ENCODE results near the gene AOPEP.

AOPEP gene

GRCh38 chr9:94851467-94851866, 125.0 kb downstream of the AOPEP start:
- DNase-seq = no peak

DNA sequence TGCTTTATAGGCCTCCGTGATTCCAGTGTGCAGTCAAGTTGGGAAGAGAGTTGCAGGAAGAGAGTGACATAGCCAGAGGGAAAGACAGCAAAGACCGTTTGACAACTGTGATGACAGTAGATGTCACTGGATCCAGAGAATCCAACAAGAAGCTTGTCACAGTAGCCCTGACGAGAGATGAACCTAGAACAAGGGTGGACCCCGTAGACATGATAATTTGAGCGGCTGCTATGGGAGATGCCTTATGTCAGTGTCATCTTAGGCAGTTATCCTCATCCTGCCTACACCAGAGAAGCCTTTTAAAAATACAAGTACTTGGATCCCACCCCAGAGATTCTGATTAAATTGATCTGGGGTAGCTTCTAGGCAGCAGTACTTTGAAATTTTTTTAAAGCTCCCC, 125.4 kb downstream of the AOPEP start:
- DNase-seq = no peak

DNA sequence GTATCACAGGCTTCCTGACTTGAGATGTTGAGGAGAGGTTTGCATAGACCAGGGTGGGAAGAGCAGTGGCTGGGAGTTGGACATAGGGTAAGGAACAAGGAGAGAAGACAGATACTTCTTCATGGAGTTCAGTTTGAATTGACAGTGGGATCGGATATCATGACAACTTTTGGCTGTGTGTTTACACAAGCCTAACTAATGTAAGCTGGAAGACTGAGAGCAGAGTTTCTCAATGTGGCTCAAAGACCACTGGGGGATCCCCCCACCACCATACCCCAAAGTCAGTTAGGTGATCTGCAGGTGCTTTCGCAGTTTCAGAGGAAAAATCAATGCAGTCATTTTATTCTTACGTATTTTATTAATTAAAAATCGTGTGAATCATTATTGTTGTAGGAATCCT, 125.9 kb downstream of the AOPEP start:
- DNase-seq = no peak

DNA sequence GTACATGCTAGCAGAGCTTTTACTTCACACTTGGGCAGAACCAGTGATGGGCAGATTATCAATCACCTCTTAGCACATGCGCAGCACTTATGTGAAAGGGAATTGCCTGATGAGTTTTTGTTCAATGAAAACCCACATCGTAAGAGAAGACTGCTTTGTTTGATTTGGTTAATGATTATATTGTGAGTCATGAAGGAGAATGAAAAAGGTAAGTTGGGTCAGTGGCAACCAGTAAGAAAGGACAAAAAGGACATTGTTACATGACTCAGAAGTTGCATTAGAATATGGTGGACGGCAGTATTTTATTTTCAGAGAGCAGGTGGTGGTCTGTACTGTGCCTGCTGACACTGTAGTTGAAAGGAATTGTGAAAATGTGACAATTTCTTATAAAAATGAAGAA, 127.4 kb downstream of the AOPEP start:
- DNase-seq = no peak

GRCh38 chr9:94855903-94856302, 129.4 kb downstream of the AOPEP start:
- DNase-seq = no peak

GRCh38 chr9:94857791-94858190, 131.3 kb downstream of the AOPEP start:
- DNase-seq = no peak

- DNase-seq = no peak
These were observed 132.7 kb downstream of the AOPEP start for GRCh38 chr9:94859226-94859625.

DNA sequence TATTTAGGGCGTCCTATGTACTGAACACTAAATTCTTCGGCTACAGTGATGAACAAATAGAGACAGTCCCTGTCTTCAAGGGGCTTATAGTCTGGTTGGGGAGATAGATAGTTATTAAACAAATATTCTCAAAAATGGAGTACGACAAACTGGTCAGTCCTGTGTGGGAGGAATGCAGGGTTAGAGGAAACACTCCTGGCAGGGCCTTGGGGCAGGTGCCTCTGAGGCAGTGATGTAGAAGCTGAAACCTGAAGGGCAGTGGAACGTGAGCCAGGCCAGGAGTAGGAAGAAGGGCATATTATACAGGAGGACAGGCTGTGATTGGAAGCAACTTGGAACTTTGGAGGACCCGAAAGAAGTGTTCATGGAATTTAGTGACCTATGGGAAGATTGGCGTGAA, 133.4 kb downstream of the AOPEP start:
- no peak for DNase-seq

DNA sequence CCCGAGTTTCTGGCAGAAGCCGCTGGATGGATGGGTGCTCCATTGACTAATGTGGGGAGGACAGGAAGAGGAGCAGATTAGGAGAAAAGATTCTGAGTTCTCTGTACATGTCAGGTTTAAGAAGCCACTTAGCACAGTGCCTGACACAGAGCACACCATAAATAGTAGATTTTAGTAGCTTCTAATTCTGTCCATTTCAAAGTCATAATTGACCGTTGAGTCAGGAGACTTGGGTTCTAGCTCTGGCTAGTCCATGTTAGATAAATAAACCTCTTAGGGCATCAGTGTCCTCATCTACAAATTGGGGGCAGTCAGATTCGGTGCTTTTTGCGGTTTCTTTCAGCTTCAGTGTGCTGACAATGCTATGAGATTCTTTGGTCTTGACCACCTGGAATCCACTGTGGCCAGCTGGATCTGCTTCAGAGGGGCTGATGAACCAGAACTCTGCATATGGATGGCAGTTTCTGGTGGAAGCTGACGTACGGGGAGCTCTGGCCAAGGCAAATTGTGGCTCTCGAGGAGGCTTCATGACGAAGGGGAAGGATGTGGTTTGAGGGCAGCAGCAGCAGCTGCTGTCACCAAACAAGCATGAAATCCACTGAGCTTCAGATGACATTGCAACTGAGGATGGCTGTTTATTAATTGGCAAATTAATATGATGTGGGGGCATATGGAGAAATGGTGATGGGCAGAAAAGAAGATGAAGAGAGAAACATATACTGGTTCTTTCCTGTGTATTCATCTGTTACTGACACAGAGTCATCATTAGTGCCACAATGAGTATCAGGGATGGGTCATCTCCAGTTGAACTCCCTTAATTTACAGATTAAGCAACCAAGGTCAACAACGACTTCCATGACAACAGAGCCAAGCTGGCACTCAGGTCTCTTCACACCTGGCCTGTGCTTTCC, 134.4 kb downstream of the AOPEP start:
- peak; percentile 72 for DNase-seq

DNA sequence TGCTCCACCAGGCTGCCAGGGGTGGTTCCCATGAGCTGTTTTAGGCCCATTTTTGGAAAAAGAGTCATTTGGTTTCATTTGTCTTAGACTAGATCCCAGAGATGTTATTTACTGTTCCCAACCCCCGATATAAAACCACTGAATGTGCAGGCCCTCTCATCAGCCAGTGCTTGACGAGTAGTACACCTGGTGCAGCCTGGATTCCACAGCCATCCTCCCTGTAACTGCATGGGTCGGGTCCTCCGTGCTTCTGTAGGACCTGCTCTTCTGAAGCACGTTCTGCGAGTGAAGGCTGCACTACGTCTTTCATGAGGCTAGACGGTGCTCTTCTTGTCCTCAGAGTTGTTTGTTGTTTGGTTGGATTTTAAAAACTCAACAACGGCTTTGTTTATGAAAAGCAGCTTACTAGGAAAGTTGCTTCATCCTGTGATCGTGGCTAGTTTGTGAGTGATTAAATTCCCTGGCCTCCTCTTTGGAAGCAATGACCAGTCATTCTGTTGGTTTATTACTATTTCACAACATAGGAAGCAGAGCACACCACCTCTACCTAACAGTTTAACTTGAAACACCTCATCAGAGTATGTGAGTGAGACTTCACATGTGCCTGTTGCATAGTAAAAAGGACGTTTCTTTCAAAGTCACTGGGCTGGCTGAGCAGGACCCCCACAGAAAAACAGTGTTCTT, 135.2 kb downstream of the AOPEP start:
- DNase-seq = no peak

DNA sequence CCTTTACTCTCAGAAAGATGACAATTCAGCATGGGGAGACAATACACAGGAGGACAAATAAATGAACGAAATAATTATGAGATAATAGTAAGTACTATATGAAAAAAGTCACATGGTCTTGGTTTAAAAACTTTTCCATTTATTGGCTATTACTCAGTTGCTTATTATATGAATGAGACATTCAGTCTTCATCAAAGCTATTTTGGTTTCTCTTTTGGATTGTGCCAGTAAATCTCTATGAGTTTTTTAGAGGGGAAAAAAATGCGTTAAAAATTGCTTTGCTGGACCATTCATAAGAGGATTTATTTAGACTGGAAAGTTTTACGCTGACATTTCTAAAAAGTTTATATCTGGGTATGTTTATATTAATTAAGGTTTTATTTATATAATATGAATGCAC, 137.7 kb downstream of the AOPEP start:
- no peak for DNase-seq

- no peak for DNase-seq
These were observed 138.5 kb downstream of the AOPEP start for GRCh38 chr9:94864862-94865509.

GRCh38 chr9:94865582-94866452, 139.3 kb downstream of the AOPEP start:
- DNase-seq = peak; percentile 45

- no peak for DNase-seq
These were observed 140.3 kb downstream of the AOPEP start for GRCh38 chr9:94866770-94867169.

DNA sequence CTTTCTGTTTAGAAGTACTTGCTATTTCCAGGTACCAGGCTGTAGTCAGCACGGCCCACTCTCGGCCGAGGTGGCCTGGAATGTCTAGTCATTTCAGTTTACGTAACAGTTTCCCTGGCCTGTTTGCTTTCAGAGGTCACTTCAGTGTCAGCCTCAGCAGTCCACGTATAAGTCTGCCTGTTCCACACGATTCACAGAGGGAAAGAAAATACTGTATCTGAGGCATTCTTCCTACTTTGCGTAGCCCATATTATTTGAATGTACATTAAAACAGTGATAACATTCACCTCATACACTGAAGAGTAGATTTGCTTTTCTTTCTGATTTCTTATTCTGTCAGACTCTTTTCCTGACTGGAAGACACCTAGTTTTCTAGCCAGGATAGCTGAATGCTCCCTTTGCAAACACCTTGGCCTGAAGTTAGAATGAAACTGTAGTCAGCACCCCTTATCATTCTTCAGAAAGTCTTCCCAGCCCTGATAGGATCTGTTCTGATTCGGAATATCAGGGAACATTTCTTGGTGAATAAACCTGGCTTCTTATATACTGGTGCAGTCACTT, 140.9 kb downstream of the AOPEP start:
- peak; percentile 38 for DNase-seq

- DNase-seq = peak; percentile 95
These were observed 141.4 kb downstream of the AOPEP start for GRCh38 chr9:94867842-94868312.

DNA sequence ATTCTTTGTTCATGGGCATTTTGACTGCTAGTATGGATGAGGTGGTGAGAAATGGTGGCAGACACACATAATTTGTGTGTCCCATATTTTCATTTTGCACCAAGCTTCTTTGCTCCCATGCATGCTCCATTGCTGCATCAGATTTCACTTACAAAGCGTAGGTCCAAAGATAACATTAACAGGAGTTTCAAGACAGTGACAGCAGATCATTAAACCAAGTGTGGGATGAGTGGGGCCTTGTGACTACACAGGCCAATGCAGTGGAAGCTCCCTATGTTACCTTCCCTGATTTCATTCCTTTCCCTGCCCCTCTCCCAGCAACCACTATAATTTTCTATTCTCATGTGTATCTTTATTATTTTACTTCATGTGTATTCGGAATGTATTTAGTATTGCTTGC, 142.0 kb downstream of the AOPEP start:
- no peak for DNase-seq

DNA sequence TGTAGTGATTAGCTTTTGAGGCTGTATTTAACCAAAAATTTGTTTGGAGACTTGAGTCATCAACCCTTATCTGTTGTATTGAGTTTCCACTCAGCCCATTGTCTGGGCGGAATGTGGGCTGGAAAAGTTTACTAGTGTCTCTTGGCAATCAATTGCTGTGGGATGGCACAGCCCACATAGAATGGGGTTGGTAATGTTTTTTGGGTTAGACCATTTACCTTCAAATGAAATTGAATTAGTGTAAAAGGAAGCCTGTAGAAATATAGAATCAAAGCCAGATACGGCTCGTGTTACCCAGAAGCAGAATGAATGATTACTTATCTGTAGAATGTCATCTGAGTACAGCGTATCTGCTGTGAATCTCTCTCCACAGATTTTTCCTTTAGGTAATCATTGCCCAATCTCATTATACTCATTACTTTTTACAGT, 142.9 kb downstream of the AOPEP start:
- DNase-seq = no peak

DNA sequence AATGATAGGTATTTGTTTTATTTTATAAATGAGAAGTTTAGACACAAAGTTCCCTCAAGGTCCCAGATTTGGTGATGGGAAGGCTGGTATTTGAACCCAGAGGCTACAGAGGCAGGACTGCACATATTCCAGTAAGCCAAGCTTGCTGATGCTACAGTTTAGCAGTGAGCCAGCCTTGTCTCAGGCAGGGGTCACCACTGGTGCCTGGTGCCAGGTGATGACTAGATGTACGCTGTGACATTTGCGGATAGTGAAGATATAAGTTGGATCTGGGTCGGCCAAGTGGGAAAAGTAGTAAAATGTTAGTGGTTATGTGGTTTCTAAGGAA, 143.9 kb downstream of the AOPEP start:
- DNase-seq = no peak

- DNase-seq = peak; percentile 49
These were observed 144.5 kb downstream of the AOPEP start for GRCh38 chr9:94870793-94871558.

Measured in fibroblast of skin of scalp (primary cell).